Fibroblast of pulmonary artery (primary cell): Measurements from ENCODE around the gene ITCH.
"Not testable (repeated sequence)": the region's sequence is repeated elsewhere in the genome, so short reads cannot be mapped to it uniquely, and the experiment has no call there.

Source experiments
- DNase-seq: peaks from one replicate; pipeline ENCODE4 v3.0.0-alpha.2; 2010; ENCODE audit warnings: low read depth
- H3K4me3 ChIP-seq: replicated peaks from 2 replicates; pipeline ENCODE4 v1.5.1; 2011; ENCODE audit warnings: low read depth, mild to moderate bottlenecking, control low read depth, low read length, moderate library complexity
- TF ChIP-seq, protein P1 (sequence below): IDR thresholded peaks from 2 replicates; pipeline ENCODE4 v1.5.1; 2011; ENCODE audit warnings: mild to moderate bottlenecking, control low read depth, low read length, inconsistent platforms; ENCODE audit errors: missing control alignments

Gene ITCH

DNA sequence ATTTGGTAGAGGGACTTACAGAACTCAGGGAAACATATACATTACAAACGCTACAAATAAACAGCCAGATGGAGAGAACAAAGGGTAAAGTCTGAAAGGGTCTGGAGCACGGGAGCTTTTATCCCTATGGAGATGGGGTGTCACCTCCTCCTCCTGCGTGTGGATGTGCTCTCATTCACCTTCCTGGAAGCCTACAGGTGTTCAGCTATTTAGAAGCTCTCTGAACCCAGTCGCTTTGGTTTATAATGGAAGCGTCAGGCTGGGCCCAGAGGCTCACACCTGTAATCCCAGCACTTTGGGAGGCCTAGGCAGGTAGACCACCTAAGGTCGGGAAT is 17.7 kb upstream of the ITCH start:
- H3K4me3 ChIP-seq: no peak overlapping the region
- DNase-seq: no peak
- TF ChIP-seq, protein P1, sequence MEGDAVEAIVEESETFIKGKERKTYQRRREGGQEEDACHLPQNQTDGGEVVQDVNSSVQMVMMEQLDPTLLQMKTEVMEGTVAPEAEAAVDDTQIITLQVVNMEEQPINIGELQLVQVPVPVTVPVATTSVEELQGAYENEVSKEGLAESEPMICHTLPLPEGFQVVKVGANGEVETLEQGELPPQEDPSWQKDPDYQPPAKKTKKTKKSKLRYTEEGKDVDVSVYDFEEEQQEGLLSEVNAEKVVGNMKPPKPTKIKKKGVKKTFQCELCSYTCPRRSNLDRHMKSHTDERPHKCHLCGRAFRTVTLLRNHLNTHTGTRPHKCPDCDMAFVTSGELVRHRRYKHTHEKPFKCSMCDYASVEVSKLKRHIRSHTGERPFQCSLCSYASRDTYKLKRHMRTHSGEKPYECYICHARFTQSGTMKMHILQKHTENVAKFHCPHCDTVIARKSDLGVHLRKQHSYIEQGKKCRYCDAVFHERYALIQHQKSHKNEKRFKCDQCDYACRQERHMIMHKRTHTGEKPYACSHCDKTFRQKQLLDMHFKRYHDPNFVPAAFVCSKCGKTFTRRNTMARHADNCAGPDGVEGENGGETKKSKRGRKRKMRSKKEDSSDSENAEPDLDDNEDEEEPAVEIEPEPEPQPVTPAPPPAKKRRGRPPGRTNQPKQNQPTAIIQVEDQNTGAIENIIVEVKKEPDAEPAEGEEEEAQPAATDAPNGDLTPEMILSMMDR: no peak

- not testable (repeated sequence) for DNase-seq, H3K4me3 ChIP-seq
Observed at GRCh38 chr20:34345839-34346532, 17.1 kb upstream of the ITCH start.

DNA sequence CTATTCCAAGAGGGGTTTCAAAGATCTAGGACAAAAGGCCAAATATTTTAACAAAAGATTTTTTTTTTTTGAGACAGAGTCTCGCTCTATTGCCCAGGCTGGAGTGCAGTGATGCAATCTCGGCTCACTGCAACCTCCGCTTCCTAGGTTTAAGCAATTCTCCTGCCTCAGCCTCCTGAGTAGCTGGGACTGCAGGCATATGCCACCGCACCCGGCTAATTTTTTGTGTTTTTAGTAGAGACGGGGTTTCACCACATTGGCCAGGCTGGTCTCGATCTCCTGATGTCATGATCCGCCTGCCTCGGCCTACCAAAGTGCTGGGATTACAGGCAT is 16.6 kb upstream of the ITCH start:
- DNase-seq, H3K4me3 ChIP-seq: not testable (repeated sequence)

- TF ChIP-seq, protein P1: no peak
- H3K4me3 ChIP-seq: no peak overlapping the region
- DNase-seq: no peak
Observed at GRCh38 chr20:34347571-34347970, 15.5 kb upstream of the ITCH start.

DNA sequence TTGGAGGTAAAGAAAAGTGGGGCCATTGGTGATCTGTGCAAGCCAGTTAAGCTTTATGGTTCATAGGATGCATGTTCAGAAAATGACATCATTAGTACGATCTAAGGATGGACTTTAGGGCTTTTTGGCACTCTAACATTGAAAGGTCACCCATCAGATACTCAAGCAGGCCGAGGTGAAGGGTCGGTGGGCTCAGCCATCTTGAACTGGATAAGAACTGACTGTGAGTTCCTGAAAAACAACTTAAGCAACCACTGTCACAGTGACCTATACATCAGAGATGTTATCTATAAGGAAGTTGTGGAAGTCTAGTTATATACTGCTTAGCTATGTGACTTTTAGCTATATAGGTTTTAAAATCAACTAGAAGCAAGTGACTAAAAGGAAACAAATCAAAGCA is 13.0 kb upstream of the ITCH start:
- H3K4me3 ChIP-seq: no peak overlapping the region
- TF ChIP-seq, protein P1: no peak
- DNase-seq: no peak

GRCh38 chr20:34353467-34353866 is 9.6 kb upstream of the ITCH start:
- not testable (repeated sequence) for H3K4me3 ChIP-seq

DNA sequence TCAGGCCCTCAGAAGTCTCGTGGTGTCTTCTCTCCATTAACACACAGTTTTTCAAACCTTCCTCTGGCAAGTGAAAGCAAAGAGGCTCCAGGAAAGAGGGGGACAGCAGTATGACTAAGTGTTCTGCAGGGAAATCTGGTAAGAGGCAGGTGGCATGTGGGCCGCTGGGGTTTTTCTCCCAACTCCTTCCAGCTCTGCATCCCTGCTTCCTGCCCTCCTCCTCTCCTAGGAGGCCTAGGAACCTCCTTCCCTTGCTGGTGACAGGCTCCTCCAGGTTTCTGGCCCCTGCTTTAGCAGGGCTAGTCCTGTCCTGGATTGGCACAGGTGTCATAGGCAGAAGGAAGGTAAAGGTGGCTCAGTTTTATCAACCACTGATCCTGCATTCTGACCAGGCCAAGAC is 7.6 kb upstream of the ITCH start:
- DNase-seq: no peak
- TF ChIP-seq, protein P1: no peak
- H3K4me3 ChIP-seq: no peak overlapping the region

More at GRCh38 chr20:34353467-34353866, 9.6 kb upstream of the ITCH start:
- DNase-seq: not testable (repeated sequence)

DNA sequence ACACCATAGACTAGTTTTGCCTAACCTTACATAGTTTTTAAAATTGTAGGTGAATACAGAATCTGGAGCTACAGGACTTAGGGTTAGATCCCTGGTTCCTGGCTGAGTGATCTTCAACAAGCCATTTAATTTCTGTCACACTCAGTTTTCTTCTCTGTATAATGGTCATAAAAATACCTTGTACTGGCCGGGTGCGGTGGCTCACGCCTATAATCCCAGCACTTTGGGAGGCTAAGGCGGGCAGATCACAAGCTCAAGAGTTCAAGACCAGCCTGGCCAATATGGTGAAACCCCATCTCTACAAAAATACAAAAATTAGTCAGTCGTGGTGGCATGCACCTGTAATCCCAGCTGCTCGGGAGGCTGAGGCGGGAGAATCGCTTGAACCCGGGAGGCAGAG is 3.3 kb upstream of the ITCH start:
- H3K4me3 ChIP-seq, DNase-seq: not testable (repeated sequence)

DNA sequence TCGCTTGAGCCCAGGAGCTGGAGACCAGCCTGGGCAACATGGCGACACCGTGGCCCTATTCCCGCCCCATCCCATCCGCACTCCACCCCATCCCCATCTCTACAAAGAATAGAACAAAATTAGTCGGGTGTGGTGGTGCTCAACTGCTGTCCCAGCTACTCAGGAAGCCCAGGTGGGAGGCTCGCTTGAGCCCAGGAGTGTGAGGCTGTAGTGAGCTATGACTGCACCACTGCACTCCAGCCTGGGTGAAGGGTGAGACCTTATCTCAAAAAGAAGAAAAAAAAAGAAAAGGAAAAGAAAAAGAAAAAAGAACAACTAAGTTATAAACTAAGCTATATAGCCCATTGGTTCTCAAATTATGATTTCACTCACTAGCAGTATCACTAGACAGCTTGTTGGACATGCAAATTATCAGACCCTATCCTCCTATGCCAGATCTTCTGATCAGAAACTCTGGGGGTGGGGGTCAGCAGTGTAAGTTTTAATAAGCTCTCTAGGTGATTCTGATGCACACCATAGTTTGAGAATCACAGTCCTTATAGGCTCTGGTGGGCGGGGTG is 491 bp upstream of the ITCH start:
- peak overlapping the region; percentile 86 for H3K4me3 ChIP-seq
- DNase-seq: no peak
- TF ChIP-seq, protein P1: no peak
